Gastroesophageal sphincter (tissue), 4 donors: ENCODE measurements around the gene C1QTNF8. TPM values are rescaled to one million over a fixed set of nuclear protein-coding genes. Genes with fewer than 3 reads are reported as not detected.

ENCODE experiments used
- ATAC-seq: fragments of 150-250 bp; one replicate; pipeline ENCODE4 v1.9.1; 2016; ENCODE audit warnings: mild to moderate bottlenecking, moderate library complexity
- H3K27ac ChIP-seq, 4 donors: fragments of 200-600 bp; sonication (generic) in 3 of 4; 1 replicate in 3 of 4; 2 replicates in 1 of 4; pipeline ENCODE4 v1.5.1; 2016 to 2019
- H3K27me3 ChIP-seq: fragments of 200-600 bp; sonication (generic); one replicate; pipeline ENCODE4 v1.5.1; 2019
- H3K36me3 ChIP-seq, 2 donors: fragments of 200-600 bp; sonication (generic); one replicate each; pipeline ENCODE4 v1.5.1; 2019; ENCODE audit warnings: control low read depth in 1 of 2
- H3K4me1 ChIP-seq, 3 donors: fragments of 200-600 bp; sonication (generic); 1 replicate in 2 of 3; 2 replicates in 1 of 3; pipeline ENCODE4 v1.5.1; 2016 to 2019; ENCODE audit warnings: control low read depth in 2 of 3
- H3K4me3 ChIP-seq, 2 donors: fragments of 200-600 bp; sonication (generic); one replicate each; pipeline ENCODE4 v1.5.1; 2019; ENCODE audit warnings: mild to moderate bottlenecking in 1 of 2, moderate library complexity in 1 of 2
- H3K9me3 ChIP-seq, 3 donors: fragments of 200-600 bp; sonication (generic); one replicate each; pipeline ENCODE4 v1.5.1; 2017 to 2019; ENCODE audit warnings: control low read depth in 2 of 3
- EP300 ChIP-seq: sonication (generic); formaldehyde crosslinking; IDR thresholded peaks from one replicate; pipeline ENCODE4 v1.6.1; 2017; ENCODE audit warnings: antibody characterized with exemption, mild to moderate bottlenecking
- POLR2A ChIP-seq, 2 donors: fragments of 450-650 bp; IDR thresholded peaks; one replicate each; pipeline ENCODE4 v1.6.1; 2017; ENCODE audit warnings: antibody characterized with exemption in 2 of 2, mild to moderate bottlenecking in 2 of 2, moderate library complexity in 1 of 2
- POLR2AphosphoS5 ChIP-seq: sonication (generic); formaldehyde crosslinking; IDR thresholded peaks from one replicate; pipeline ENCODE4 v1.6.1; 2017; ENCODE audit warnings: antibody characterized with exemption
- WGBS, 2 donors: methylation state at CpG; one replicate each; pipeline ENCODE4 v1.1.5; 2018; ENCODE audit warnings: low coverage in 1 of 2; 5-methylcytosine and 5-hydroxymethylcytosine counted together
- total RNA-seq, 4 donors: library from RNA; depleted of rRNA; stranded (reverse); fragments of >200 nt; gene quantifications; one replicate each; pipeline ENCODE4 v1.1.0, GENCODE V29; 2016
- TF ChIP-seq, protein P1 (sequence below), 4 experiments: fragments of 200-600 bp in 2 of 4; fragments of 450-650 bp in 2 of 4; sonication (generic) in 1 of 4; IDR thresholded peaks; one replicate each; pipeline ENCODE4 v1.5.1; 2017 to 2019; ENCODE audit warnings: antibody characterized with exemption in 4 of 4, mild to moderate bottlenecking in 2 of 4, moderate library complexity in 2 of 4

Gene C1QTNF8
- total RNA-seq, 4 donors from 2014 or later, result not detected

DNA sequence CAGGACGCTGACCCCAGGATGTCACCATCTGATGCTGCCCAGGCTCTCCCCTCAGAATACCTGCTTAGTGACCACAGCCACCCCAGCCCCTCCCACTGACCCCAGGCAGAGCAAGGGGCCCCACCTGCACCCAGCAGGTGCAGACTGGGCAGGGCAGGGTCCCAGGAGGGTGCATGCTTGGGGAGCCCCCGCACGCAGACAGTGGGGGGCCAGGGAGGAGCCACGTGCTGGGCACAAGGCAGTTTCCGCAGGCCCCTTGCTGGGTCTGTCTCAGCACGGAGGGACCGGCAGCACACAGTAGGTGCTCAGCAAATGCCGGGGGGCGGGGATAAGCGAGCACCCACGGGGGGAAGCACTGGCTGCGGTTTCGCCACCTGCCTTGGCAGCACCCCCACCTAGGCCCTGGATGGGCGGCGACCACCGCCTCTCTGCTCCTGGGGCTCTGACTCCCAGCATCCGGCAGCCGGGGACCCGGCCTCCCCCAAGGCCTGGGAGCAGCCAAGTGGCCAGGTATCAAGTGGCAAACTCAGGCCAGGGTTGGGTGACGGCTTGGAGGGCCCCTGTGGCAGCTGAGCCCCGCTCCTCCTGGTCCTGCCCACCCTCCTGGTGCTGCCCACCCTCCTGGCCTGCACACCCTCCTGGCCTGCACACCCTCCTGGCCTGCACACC, 42.2 kb downstream of the C1QTNF8 start:
- no peak for TF ChIP-seq POLR2A (IDR thresholded peaks at IDR 0.05)
- TF ChIP-seq, protein P1, sequence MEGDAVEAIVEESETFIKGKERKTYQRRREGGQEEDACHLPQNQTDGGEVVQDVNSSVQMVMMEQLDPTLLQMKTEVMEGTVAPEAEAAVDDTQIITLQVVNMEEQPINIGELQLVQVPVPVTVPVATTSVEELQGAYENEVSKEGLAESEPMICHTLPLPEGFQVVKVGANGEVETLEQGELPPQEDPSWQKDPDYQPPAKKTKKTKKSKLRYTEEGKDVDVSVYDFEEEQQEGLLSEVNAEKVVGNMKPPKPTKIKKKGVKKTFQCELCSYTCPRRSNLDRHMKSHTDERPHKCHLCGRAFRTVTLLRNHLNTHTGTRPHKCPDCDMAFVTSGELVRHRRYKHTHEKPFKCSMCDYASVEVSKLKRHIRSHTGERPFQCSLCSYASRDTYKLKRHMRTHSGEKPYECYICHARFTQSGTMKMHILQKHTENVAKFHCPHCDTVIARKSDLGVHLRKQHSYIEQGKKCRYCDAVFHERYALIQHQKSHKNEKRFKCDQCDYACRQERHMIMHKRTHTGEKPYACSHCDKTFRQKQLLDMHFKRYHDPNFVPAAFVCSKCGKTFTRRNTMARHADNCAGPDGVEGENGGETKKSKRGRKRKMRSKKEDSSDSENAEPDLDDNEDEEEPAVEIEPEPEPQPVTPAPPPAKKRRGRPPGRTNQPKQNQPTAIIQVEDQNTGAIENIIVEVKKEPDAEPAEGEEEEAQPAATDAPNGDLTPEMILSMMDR (IDR thresholded peaks at IDR 0.05), result no peak
- Histone ChIP-seq H3K36me3 (no peaks in the 10 kb centered on the region), H3K27me3 (peaks cover 94% of the 10 kb centered on the region), H3K9me3 (peaks cover 0 to 23% (median 0%) of the 10 kb centered on the region in 3 donors), H3K27ac (no peak overlapping the region), H3K4me1 (peaks cover 0 to 7% (median 3%) of the 10 kb centered on the region in 3 donors), H3K4me3 (no peak overlapping the region)
- no CpG with 5 or more reads among the region's 21 CpGs for WGBS, 2 donors
- no peak for ATAC-seq

DNA sequence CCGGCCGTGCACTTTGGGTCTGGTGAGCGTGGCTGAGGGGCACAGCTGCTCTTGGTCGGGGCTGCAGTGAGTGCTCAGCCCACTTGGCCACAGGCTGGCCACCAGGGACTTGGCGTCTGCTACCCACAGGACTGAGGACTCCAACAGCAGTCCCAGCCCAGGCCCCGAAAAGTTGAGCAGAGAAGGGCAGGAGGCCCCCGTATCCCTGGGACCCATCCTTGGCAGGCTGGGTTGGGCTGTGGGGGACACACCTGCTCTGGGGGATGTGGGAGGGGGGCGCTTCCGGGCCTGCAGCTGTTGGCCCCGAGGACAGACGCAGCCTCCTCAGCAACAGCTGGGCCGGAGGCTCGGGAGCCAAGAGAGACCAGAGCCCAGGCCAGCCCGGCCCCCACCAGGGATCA, 42.9 kb downstream of the C1QTNF8 start:
- no peak for TF ChIP-seq EP300
- no peak for TF ChIP-seq POLR2AphosphoS5
- WGBS, 2 donors, result no CpG with 5 or more reads among the region's 14 CpGs
- no peak for ATAC-seq

GRCh38 chr16:1052721-1053120, 43.3 kb downstream of the C1QTNF8 start:
- WGBS, 2 donors, result no CpG with 5 or more reads among the region's 9 CpGs
- no peak for TF ChIP-seq POLR2AphosphoS5
- TF ChIP-seq, protein P1 (IDR thresholded peaks at IDR 0.05), result no peak
- no peak for TF ChIP-seq EP300
- H3K4me1 ChIP-seq, result peaks cover 0 to 16% (median 6%) of the 10 kb centered on the region in 3 donors
- no peaks in the 10 kb centered on the region for H3K36me3 ChIP-seq
- no peak for ATAC-seq
- H3K27ac ChIP-seq, result no peak overlapping the region
- H3K4me3 ChIP-seq, result no peak overlapping the region
- peaks cover 94% of the 10 kb centered on the region for H3K27me3 ChIP-seq
- peaks cover 0 to 19% (median 0%) of the 10 kb centered on the region in 3 donors for H3K9me3 ChIP-seq

More for the DNA sequence above, 42.9 kb downstream of the C1QTNF8 start:
- Histone ChIP-seq H3K27me3 (peaks cover 94% of the 10 kb centered on the region), H3K9me3 (peaks cover 0 to 19% (median 0%) of the 10 kb centered on the region in 3 donors), H3K4me3 (no peak overlapping the region), H3K36me3 (no peaks in the 10 kb centered on the region), H3K4me1 (peaks cover 0 to 12% (median 5%) of the 10 kb centered on the region in 3 donors), H3K27ac (no peak overlapping the region)

GRCh38 chr16:1051446-1051845, 44.6 kb downstream of the C1QTNF8 start:
- WGBS, 2 donors, result no CpG with 5 or more reads among the region's 17 CpGs
- no peak for ATAC-seq
- Histone ChIP-seq H3K4me1 (peaks cover 0 to 17% (median 6%) of the 10 kb centered on the region in 3 donors), H3K27me3 (peaks cover 96% of the 10 kb centered on the region), H3K36me3 (no peaks in the 10 kb centered on the region), H3K27ac (no peak overlapping the region), H3K4me3 (no peak overlapping the region), H3K9me3 (peaks cover 0 to 7% (median 0%) of the 10 kb centered on the region in 3 donors)
- TF ChIP-seq EP300, result no peak

- Histone ChIP-seq H3K9me3 (peaks cover 0 to 1% (median 0%) of the 10 kb centered on the region in 3 donors), H3K27me3 (peaks cover 97% of the 10 kb centered on the region), H3K36me3 (no peaks in the 10 kb centered on the region), H3K4me3 (no peak overlapping the region), H3K27ac (no peak overlapping the region), H3K4me1 (peaks cover 0 to 19% (median 6%) of the 10 kb centered on the region in 3 donors)
- no peak for TF ChIP-seq EP300
- TF ChIP-seq, protein P1 (IDR thresholded peaks at IDR 0.05), result no peak
- TF ChIP-seq POLR2A (IDR thresholded peaks at IDR 0.05), result no peak
- no peak for TF ChIP-seq POLR2AphosphoS5
- 44 to 80% methylated on average over 1 to 3 of the region's 15 CpGs for WGBS, 2 donors
- no peak for ATAC-seq
Observed at GRCh38 chr16:1050921-1051320, 45.1 kb downstream of the C1QTNF8 start.

DNA sequence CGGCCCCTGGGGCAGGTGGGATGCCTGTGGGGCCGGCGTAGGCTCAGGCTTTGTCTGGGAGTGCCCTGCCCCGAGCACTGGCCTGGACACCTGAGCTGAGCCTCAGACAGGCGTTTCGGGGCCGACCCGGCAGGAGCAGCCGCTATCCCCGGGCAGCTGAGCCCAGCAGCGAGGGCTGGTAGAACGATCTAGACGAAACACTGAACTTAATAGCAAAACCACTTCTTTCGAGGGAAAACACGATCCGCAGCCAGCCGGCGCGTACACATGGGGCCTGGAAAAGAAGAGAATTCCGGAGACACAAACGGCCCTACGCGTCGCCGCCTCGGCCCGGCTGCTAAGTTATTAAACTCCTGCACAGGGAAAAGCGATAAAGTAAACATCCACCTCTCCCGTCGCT, 45.5 kb downstream of the C1QTNF8 start:
- 43 to 85% methylated on average over 2 to 14 of the region's 30 CpGs for WGBS, 2 donors
- ATAC-seq, result no peak
- Histone ChIP-seq H3K27me3 (peaks cover 97% of the 10 kb centered on the region), H3K27ac (no peak overlapping the region), H3K4me3 (no peak overlapping the region), H3K36me3 (no peaks in the 10 kb centered on the region), H3K4me1 (peaks cover 0 to 23% (median 6%) of the 10 kb centered on the region in 3 donors), H3K9me3 (no peaks in the 10 kb centered on the region)
- TF ChIP-seq POLR2AphosphoS5 (no peak), POLR2A (IDR thresholded peaks at IDR 0.05) (no peak), EP300 (no peak)
- TF ChIP-seq, protein P1 (IDR thresholded peaks at IDR 0.05), result no peak
